UCSD-AML1 (cell line): ENCODE data around the gene P3H2.

Source experiments
- DNase-seq: peaks from one replicate; lab custom pipeline; 2025; ENCODE audit not compliant: unreplicated experiment; lab: John Stamatoyannopoulos, UW

Gene P3H2

DNA sequence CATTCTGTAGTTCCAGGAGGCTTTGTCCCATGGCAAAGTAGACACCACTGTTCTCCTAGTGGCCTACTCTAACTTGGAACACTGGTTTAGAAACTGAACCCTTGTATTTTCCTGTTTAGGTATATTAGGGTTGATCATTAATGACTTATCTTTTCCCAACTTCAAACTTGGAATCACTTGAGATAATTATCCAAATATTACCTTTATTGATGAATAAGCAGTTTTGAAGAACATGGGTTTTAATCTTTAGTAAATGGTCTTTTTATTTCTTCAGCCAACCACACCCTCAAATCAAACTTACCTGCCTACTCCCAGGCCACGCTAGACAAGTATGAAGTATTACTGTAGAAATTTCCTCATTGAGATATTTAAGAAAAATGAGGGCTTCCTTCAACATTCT is 6.5 kb upstream of the P3H2 start:
- no peak for DNase-seq

DNA sequence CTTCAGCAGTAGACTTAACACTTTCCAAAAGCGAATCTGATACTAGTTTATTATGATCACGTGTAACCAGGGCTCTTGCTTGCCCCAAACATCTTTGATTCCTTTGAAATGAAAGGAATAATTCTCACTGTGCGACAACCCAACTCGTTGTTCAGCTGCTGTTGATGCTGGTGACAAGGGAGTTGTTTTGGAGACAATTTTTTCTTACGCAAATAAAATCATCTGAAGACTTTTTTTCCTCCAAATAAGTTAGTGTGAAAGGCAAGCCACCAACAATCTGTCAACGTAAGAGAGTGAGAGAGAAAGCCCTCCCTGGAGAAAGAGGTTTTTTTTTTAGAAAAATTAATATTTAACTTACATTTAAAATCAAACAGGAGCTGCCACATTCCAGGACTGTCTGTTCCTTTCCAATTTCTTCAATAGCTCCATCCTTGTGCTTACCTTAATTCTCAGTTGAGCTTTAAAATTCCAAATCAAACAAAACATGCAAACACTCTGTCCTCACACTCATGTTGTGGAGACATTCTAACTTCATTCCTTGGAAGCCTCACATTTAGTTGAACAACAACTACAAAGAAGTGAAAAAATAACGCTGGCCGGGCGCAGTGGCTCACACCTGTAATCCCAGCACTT is 4.9 kb upstream of the P3H2 start:
- no peak for DNase-seq

DNA sequence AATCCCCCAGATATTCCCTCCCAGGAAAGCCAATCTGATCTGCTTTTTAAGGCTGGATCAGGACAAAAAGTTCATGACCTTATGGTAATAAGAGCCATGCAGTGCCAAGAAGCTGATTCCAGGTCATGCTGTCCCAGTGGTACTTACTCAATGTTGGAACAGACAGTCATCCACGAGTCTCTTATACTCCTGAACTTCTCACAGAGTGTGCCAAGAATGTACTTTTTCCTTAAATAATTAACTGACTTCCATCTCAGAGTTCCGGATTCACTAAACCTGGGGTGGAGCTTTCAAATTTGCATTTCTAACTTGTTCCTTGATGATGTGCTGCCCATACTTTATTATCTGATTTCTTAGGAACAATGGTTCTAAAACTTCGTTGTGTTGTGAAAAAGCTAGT is 3.4 kb upstream of the P3H2 start:
- DNase-seq, result no peak

DNA sequence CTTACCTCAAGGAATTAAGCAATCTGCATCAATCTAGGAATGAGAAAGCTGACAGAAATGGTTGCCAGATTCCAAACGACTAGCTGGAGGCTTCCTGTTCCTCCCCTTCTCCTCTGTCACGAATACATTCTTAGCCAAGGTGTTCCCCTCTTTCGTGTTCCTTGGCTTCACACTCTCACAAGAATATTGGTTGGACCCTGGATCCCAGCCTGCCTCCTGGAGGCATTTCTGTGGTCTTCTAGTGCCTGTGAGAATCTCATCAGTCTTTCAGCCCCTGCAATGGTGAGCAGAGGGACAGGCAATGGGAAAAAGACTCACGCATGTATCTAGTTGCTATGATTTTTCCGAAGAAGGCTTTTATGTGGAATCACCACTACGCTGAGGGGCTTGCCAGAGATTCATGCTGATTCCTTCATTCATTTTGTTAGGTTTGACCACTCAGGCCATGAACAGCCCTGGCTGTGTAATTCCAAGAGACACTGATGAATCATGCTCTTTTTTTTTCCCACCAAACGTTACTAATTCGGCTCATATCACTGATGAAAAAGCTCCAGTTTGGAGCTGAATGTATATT is 1.6 kb upstream of the P3H2 start:
- no peak for DNase-seq

DNA sequence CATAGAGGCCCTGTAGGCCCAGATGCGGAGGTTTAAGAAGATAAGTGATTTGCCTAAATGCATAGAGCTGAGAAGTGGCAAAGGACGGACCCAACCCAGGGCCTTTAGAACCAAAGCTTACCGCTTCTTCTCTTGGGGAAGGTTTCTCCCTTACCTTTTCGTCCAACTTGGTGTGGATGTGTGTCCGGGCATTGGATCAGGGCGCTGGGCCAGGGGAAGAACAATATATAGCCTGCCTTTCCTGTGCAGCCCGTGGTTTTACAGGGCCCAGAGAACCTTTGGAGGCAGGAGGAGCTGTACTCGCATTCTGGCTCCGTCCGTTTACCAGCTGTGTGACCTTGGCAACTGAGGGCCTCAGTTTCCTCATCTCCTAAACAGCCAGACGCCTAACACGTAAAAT is 686 bp upstream of the P3H2 start:
- no peak for DNase-seq

DNA sequence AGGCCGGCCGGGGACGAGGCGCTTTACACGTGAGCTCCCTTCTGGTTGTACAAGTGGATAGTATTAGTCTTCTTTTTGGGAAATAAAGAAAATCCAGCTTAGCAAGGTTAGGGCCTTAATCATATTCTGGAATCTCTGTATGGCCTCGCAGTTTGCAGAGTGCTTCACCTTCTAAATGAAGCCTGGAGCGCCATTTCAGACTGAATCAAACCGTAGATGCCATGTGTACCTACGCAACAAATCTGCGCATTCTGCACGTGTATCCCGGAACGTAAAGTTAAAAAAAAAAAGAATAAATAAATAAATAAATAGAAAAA is 322 bp upstream of the P3H2 start:
- DNase-seq, result no peak

DNA sequence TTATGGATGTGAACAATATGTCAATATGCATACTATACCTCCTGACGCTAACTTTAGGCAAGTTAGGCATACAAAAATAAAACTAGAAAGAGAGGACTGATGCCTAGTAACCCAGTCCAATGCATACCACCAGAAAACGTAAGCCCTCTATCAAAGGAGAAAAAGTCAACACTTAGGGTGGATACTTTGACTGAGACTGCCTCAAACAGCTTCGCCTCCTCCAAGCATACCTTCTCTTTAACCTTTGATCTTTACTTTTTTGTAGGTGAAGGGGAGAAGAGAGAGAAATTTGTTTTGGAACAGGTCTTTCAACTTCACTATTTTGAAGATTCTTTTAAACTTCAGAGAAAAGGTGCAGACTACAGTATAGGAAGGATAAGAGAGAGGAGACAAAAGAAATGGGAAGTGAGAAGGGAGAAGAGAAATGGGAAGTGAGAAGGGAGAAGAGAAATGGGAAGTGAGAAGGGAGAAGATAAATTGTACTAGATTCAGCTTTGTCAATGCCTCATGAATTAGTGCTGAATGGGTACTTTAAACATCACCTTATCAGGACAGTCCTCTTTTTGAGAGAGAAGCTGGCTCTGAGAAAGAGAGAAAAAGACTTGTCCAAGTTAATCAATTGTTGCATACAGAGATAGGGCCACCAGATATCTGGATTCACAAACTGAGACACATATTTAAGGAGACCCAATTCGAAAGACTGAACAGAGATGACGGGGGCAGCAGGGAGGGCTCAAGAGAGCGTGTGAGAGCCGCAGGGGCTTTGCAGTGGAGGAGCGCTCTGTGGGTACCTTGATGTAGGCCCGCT is 1.0 kb downstream of the P3H2 start:
- DNase-seq, result no peak

DNA sequence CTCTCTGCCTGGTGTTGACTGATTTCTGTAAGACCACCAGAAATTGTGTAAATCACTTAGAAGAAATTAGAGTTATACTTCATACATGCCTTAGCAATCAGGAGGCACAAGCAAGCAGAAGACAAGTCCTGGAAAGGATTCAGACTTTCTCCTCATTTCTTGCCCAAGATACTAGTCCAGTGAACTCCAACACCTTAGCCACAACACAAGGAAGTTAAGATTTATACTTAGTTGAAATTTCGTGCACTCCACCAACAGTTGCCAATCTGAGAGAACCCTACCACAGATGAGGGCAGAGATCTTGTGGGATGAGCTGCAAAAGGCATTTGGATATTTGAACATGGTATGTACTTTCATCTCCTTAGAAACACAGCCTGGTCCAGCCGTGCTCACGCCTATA is 2.3 kb downstream of the P3H2 start:
- DNase-seq, result no peak

DNA sequence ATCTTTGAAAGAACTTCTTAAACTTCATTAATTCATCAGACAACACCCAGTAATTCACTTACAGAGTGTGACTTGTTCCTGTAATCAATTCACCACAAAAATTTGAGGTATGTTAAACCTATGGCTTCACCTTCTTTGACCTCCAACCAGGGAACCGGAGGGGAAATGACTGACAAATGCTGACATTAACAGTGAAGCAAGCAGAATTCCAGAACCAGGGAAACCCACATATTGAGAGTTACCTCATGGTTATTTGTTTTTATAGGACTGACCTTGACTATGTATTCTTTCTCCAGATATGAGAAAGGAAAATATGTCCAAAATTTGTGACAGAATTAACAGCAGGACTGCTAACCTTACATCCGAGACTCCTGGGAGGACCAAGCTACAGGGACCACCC is 2.7 kb downstream of the P3H2 start:
- no peak for DNase-seq

DNA sequence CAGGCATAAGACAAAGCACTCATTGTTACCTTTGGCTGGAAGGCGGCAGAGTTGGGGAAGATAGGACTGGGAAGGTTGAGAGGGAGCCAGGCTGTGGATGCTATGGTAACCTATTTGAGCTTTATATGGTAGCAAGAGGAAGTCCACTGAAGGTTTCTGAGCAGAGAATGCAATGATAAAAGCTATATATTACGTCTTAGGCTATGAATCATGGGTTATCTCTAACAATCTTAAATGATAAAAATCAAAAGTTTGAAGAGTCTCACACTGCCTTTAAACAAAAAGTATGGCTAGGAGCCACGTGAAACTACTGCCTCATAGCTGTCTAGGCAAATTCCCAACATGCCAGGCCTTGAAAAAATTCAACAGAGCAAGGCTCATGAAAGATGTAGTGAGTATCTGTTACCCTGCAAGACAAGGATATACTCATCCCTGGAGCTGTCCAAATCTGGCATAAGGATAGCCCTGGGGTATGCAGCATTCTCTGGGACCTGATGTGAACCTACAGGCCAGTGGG is 4.1 kb downstream of the P3H2 start:
- no peak for DNase-seq

DNA sequence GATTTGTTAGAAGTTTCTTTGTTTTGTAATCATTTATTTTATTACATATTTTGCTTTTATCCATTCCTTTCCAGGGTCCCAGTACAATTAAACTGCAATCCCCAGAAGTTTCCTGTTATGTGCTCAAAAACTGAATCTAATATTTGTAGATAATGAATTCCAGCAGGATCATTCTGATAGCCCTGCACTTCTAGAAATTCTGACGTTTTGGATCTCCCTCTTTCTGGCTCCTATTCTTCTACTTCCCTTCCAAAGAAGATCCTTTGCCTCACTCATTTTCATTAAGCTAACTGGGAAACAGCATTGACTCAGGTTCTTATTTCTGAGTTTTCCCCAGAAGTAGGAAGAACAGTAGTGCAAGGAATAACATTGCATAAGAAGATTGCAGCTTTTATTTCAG is 9.9 kb downstream of the P3H2 start:
- DNase-seq, result no peak

DNA sequence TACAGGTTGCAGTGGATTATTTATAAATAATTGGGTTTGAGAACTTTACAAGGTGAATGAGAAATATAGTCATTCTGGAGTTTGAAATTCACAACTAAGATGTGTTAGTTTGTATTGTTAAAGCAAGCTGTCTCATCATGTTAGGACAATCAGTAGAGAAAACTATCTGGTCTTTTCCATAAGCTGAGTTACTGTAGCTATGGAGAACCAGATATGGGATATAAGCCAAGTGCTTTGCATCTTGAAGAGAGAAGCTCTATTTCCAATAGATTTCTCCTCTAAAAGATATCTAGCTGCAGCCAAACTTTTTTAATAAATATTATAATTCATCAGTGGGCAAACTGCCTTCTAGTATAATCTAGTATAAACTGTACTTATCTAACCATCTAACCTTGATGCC is 11.3 kb downstream of the P3H2 start:
- no peak for DNase-seq

DNA sequence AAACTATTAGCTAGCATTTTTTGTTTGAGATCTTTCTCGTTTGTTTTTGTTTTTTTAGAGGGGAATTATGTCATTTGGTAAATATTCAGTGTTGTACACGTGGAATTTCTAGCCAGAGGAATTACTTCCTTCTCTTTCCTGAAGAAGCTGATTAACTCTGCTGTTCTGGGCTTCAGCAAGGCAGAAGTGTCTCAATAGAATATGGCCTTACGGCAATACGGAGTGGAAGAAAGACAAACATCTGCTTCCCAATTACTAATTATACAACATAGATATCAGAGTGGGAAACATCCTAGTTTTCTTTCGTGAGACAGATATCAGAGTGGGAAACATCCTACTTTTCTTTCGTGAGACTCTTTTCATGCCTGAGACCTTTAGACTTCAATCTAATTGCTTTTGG is 11.9 kb downstream of the P3H2 start:
- no peak for DNase-seq

DNA sequence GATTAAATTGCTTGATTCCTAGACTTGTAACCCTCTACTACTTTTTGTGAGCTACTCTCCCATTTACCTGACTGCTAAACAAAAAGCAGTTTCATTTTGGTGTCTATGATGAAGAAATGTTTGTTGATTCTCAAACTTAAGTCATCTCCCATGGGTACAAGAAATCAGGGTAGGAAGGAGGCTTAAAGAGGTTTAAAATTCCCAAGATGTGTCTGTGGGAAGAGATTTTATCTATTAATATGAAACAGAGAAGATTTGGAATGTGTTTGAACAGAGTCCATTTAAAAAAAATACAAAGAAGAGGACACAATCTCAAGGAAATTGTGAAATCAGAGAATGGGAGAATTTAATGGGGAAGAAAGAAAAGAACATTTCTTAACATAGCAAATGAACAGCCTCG is 14.8 kb downstream of the P3H2 start:
- DNase-seq, result no peak

DNA sequence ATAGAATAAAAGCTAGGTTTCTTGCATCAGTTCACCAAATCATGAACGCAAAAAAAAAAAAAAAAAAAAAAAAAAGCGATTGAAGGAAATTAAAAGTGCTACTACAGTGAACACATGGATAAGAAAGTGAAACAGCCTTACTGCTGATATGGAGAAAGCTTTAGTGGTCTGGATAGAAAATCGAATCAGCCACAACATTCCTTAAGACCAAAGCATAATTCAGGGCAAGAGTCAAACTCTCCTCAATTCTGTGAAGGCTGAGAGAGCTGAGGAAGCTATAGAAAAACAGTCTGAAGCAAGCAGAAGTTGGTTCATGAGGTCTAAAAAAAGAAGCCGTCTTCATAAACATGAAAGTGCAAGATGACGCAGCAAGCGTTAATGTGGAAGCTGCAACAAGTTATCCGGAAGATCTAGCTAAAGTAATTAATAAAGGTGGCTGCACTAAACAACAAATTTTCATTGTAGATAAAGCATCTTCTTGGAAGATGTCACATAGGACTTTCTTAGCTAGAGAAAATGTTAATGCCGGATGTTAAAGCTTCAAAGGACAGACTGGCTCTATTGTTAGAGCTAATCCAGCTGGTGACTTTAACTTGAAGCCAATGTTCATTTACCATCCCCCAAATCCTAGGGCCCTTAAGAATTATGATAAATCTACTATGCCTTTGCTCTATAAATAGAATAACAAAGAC is 19.2 kb downstream of the P3H2 start:
- no peak for DNase-seq

DNA sequence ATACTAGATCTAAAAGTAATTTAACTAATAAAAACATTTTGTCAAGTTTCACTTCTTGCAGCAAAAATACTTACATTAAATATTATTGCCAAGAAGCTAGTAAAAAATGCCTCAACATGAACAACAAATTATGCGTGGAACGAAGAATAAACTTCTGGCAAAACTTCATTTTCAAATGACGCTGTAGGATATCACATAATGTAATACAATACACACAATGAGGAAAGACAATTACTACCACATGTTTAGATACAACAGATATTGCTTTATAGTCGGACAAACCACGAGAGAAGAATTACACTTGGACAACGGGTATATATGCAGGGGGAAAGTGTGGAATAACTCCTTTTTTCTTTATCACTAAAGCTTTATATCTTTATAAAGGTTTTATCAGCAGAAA is 21.6 kb downstream of the P3H2 start:
- DNase-seq, result no peak

DNA sequence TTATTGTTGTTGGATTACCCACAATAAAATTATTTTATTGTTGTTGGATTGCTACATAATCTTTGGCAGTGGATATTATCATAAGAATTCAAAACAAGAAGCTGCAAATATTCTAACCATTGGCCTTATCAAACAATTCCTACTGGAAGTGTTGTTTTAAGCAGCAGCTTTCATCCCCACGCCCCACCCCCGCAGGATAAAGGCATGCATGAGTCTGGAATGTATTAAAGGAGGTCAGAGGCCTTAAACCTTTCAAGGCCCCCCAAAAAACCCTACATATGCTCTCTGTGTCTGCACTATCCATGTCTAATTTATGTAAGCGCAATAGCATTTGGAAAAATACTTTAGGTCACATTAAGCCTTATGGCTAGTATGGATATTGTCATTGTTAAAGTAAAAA is 23.1 kb downstream of the P3H2 start:
- no peak for DNase-seq

DNA sequence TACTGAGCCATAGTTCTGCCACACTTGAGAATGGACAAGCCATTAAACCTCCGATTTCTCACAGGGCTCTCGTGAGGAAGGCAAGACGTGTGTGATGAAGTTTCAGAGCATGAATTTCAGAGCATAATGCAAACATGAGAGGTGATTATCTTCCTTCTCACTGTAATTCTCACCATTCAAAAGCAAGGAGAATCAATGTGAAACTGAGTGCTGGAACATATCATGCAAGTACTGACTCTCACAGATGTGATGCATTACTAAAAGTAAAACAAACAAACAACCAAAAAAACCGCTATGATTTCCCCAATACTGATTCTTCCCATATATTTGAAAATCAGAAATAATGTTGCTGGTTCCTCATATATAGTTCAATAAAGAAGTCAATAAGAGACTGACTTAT is 23.7 kb downstream of the P3H2 start:
- DNase-seq, result no peak

DNA sequence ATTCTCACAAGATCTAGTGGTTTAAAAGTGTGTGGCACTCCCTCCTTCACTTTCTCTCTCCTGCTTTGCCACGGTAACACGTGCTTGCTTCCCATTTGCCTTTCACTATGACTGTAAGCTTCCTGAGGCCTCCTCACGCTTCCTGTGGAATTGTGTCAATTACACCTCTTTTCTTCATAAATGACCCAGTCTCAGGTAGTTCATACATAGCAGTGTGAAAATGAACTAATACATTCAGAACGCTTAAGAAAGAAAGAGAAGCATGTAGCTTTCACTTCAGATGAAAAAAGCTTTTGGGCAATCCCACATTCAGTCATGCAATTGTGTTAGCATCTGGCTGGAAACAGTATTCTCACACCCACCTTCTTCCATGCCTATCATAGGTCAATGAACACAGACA is 24.4 kb downstream of the P3H2 start:
- DNase-seq, result no peak

DNA sequence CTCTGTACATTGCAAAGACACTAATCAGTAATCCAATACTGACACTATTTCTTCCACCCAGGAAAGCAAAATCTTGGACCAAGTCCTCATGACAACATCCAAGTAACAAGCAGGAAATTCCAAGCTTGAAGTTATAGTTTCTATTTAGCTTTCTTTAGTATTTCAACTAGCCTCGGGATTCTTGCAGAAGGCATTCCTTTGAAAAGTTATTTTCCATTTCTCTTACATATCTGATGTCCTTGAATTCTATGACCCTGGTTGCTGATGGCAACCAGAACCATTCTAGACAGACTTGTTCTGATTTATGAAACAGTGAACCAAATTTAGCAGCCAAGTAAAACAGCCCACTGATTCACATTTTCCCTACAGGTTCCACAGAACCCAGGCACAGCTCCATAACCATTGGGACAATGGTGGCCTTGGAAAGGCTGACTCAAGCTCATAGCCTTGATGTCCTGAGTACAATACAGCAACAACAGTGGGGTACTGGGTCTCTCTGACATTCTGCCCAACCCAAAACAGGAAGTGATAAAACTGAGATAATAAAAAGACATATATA is 26.5 kb downstream of the P3H2 start:
- DNase-seq, result no peak

DNA sequence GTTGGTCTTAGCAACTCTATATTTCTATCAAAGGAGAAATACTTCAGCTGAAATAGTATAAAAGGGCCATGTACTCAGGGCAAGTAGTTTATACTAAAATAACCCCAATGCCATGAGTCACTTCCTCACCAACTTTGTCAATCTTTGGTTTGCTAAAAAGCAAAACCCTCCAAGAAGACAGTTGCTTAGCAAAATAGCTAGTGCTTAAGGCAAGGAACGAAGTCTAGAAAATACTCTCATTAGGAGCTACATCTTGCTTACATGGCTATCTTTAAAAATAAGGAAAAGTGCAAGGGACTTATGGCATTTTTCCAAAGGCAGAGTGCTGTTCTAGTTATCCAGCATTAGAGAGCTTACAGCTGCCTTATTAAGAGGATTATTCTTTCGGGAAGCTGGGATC is 28.4 kb downstream of the P3H2 start:
- DNase-seq, result no peak

DNA sequence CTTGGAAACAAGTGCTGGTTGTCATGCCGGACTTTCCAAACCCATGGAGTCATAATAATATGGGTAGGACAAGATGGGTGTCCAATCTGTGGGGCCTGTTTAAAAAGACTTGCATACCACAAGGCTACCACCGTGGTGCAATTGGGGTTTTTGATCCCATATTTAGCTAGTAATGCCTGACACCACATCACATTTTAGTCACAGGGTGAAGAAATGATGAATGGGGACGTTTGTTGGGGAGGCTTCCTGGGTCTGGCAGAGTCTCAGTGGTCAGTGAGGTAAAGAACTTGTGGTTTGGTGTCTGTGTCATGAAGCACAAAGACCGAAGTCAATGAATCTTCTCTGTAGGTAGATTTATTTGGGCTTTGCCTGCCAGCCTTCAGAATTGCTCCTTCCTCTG is 31.0 kb downstream of the P3H2 start:
- DNase-seq, result no peak
